ENCODE data around the gene CAT.

DNA sequence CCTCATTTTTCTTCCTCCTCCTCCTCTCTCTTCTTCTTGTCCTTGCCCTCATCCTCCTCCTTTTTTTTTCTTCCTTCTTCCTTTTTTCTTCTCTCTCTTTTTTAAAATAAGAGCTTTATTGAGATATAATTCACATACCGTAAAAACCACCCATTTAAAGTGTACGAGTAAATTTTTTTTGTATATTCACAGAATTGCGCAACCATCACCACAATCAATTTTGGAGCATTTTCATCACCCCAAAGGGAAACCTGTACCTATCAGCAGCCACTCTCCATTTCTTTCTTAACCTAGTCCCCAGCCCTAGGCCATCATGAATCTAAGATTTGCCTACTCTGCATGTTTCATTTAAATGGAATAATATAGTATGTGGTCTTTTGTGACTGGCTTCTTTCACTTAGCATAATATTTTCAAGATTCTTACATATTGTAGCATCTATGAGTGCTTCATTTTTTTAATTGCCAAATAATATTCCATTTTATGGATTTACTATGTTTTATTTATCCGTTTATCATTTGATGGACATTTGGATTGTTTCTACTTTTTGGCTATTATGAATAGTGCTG lies 35.0 kb downstream of the CAT start:
- TF ChIP-seq, protein P1, sequence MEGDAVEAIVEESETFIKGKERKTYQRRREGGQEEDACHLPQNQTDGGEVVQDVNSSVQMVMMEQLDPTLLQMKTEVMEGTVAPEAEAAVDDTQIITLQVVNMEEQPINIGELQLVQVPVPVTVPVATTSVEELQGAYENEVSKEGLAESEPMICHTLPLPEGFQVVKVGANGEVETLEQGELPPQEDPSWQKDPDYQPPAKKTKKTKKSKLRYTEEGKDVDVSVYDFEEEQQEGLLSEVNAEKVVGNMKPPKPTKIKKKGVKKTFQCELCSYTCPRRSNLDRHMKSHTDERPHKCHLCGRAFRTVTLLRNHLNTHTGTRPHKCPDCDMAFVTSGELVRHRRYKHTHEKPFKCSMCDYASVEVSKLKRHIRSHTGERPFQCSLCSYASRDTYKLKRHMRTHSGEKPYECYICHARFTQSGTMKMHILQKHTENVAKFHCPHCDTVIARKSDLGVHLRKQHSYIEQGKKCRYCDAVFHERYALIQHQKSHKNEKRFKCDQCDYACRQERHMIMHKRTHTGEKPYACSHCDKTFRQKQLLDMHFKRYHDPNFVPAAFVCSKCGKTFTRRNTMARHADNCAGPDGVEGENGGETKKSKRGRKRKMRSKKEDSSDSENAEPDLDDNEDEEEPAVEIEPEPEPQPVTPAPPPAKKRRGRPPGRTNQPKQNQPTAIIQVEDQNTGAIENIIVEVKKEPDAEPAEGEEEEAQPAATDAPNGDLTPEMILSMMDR (IDR thresholded peaks at IDR 0.05 in 8 of 11, conservative IDR thresholded peaks at IDR 0.05 in 3 of 11) = no peak
- no peak for TF ChIP-seq POLR2A (IDR thresholded peaks at IDR 0.05)
- TF ChIP-seq POLR2AphosphoS5 (IDR thresholded peaks at IDR 0.05) = no peak
